Measurements from ENCODE around the gene ALPP.
"Not testable (repeated sequence)": the region's sequence is repeated elsewhere in the genome, so short reads cannot be mapped to it uniquely, and the experiment has no call there.

The ALPP gene

DNA sequence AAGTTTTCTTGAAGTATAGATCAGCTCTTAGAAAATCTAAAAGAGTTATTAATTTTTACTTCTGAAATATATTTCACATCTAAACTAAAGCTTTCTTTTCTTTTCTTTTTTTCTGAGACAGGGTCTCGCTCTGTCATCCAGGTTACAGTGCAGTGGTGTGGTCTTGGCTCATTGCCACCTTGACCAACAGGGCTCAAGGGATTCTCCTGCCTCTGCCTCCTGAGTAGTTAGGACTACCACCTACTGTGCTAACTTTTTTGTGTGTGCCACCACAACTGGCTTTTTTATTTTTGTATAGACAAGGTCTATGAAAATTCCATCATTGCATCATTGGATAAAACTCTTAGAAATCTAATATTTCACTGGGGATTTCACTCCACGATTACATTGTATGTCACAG is 18.1 kb downstream of the ALPP start:
- TF ChIP-seq, protein P1, sequence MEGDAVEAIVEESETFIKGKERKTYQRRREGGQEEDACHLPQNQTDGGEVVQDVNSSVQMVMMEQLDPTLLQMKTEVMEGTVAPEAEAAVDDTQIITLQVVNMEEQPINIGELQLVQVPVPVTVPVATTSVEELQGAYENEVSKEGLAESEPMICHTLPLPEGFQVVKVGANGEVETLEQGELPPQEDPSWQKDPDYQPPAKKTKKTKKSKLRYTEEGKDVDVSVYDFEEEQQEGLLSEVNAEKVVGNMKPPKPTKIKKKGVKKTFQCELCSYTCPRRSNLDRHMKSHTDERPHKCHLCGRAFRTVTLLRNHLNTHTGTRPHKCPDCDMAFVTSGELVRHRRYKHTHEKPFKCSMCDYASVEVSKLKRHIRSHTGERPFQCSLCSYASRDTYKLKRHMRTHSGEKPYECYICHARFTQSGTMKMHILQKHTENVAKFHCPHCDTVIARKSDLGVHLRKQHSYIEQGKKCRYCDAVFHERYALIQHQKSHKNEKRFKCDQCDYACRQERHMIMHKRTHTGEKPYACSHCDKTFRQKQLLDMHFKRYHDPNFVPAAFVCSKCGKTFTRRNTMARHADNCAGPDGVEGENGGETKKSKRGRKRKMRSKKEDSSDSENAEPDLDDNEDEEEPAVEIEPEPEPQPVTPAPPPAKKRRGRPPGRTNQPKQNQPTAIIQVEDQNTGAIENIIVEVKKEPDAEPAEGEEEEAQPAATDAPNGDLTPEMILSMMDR (IDR thresholded peaks at IDR 0.05; ENCODE audit: control insufficient read depth, insufficient read depth, low read depth, low read length, missing control alignments), result no peak
- no peak for DNase-seq (ENCODE audit: low read depth)
- H3K4me3 ChIP-seq (ENCODE audit: control insufficient read depth, low read depth, low read length), result no peak overlapping the region

- DNase-seq (ENCODE audit: low read depth), result no peak
- TF ChIP-seq, protein P1 (IDR thresholded peaks at IDR 0.05; ENCODE audit: control insufficient read depth, insufficient read depth, low read depth, low read length, missing control alignments), result no peak
These were observed 19.9 kb downstream of the ALPP start for GRCh38 chr2:232398293-232399034.

DNA sequence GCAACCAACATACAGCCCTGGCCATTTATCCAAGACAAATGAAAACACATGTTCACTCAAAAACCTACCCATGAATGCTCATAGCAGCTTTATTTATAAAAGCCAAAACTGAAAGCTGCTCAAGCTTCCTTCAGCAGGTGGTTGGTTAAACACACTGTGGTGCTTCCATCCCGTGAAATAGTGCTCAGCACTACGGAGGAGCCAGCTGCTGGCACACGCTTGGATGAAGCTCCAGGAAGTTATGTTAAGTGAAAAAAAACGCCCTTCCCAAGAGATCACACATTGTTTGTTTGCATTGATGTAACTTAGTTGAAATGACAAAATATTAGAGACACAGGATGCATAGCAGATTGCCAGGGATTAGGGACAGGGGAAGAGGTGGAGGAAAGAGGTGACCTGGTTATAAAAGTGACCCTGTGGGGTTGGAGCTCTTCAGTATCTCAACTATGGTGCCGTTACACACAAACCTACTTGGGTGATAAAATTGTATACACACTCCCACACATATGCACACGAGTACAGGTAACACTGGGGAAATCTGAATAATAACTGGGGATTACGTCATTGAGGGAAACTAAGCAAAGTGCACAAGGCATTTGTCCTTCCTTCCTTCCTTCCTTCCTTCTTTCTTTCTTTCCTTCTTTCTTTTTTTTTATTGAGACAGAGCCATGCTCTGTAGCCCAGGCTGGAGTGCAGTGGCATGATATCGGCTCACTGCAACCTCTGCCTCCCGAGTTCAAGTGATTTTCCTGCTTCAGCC is 21.9 kb downstream of the ALPP start:
- H3K4me3 ChIP-seq (ENCODE audit: control insufficient read depth, low read depth, low read length), result no peak overlapping the region
- no peak for DNase-seq (ENCODE audit: low read depth)
- TF ChIP-seq, protein P1 (IDR thresholded peaks at IDR 0.05; ENCODE audit: control insufficient read depth, insufficient read depth, low read depth, low read length, missing control alignments), result no peak

More at GRCh38 chr2:232398293-232399034, 19.9 kb downstream of the ALPP start:
- H3K4me3 ChIP-seq (ENCODE audit: control insufficient read depth, low read depth, low read length), result no peak overlapping the region

DNA sequence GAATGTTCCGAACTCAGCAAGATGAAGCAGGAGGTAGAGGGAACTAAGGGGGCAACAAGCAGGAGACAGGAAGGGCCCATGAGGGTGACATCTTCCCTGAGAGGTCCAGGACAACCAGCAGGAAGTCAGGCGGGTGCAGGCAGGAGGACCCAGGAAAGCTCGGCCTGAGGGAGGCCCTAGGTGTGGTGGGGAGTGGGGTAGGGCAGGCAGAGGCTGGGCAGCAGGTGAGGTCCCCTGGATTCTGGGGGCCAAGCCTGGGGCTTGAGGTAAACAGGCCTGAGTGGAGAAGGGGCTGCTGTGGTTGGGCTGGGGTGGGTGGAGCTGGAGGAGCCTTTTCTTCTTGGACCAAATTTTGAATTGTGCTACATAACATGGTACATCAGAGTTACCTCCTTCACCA is 24.0 kb downstream of the ALPP start:
- TF ChIP-seq, protein P1 (IDR thresholded peaks at IDR 0.05; ENCODE audit: control insufficient read depth, insufficient read depth, low read depth, low read length, missing control alignments), result no peak
- H3K4me3 ChIP-seq (ENCODE audit: control insufficient read depth, low read depth, low read length), result no peak overlapping the region

GRCh38 chr2:232405943-232406510 is 27.5 kb downstream of the ALPP start:
- TF ChIP-seq, protein P1 (IDR thresholded peaks at IDR 0.05; ENCODE audit: control insufficient read depth, insufficient read depth, low read depth, low read length, missing control alignments), result no peak
- DNase-seq (ENCODE audit: low read depth), result no peak
- H3K4me3 ChIP-seq (ENCODE audit: control insufficient read depth, low read depth, low read length), result no peak overlapping the region

More for the DNA sequence above, 24.0 kb downstream of the ALPP start:
- DNase-seq (ENCODE audit: low read depth), result no peak

- no peak within 1 kb of the TSS for H3K4me3 ChIP-seq (ENCODE audit: control insufficient read depth, low read depth, low read length)
- TF ChIP-seq, protein P1 (IDR thresholded peaks at IDR 0.05; ENCODE audit: control insufficient read depth, insufficient read depth, low read depth, low read length, missing control alignments), result no peak
- DNase-seq (ENCODE audit: low read depth), result no peak
These were observed 28.2 kb downstream of the ALPP start, which contains the start of gene ALPG for GRCh38 chr2:232406556-232407310. ALPG (plus strand) TSS chr2:232406844; CDS start chr2:232406895, 51 bp downstream.

GRCh38 chr2:232407428-232408150 is 29.0 kb downstream of the ALPP start:
- DNase-seq (ENCODE audit: low read depth); H3K4me3 ChIP-seq (ENCODE audit: control insufficient read depth, low read depth, low read length): not testable (repeated sequence)

- not testable (repeated sequence) for H3K4me3 ChIP-seq (ENCODE audit: control insufficient read depth, low read depth, low read length); DNase-seq (ENCODE audit: low read depth)
These were observed 29.7 kb downstream of the ALPP start for GRCh38 chr2:232408269-232408668.

DNA sequence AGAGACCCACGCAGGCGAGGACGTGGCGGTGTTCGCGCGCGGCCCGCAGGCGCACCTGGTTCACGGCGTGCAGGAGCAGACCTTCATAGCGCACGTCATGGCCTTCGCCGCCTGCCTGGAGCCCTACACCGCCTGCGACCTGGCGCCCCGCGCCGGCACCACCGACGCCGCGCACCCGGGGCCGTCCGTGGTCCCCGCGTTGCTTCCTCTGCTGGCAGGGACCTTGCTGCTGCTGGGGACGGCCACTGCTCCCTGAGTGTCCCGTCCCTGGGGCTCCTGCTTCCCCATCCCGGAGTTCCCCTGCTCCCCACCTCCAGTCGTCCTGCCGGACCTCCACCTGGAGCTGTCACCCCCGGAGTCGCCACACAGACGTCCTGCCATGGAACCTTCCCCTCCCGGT is 31.1 kb downstream of the ALPP start:
- H3K4me3 ChIP-seq (ENCODE audit: control insufficient read depth, low read depth, low read length); DNase-seq (ENCODE audit: low read depth): not testable (repeated sequence)

Measured in AG09309 (cell line).